BJ (cell line): ENCODE measurements around the gene VSTM2B. TPM values are rescaled to one million over a fixed set of nuclear protein-coding genes. Genes with fewer than 3 reads are reported as not detected.

Experiments
- CTCF ChIA-PET: fragments of 350-600 bp; formaldehyde crosslinking; extraction: SDS; loops from one replicate; lab custom pipeline; 2021; ENCODE audit warnings: antibody characterized with exemption, inconsistent platforms; lab: Yijun Ruan, JAX
- POLR2A ChIA-PET: fragments of 300-600 bp; sonication (Branson Sonifier 250); formaldehyde crosslinking; extraction: SDS; loops from one replicate; lab custom pipeline; 2021; ENCODE audit warnings: antibody characterized with exemption; lab: Charles Lee
- DNase-seq: peaks from one replicate; pipeline ENCODE4 v3.0.0-alpha.2; 2011; ENCODE audit warnings: low read depth
- H3K27me3 ChIP-seq: 2 replicates; pipeline ENCODE4 v1.6.0; 2011; ENCODE audit warnings: low read length; ENCODE audit not compliant: control insufficient read depth, insufficient read depth
- H3K36me3 ChIP-seq: 2 replicates; pipeline ENCODE4 v1.5.1; 2011; ENCODE audit warnings: low read length; ENCODE audit not compliant: control insufficient read depth, insufficient read depth
- H3K4me3 ChIP-seq: 2 replicates; pipeline ENCODE4 v1.5.1; 2011; ENCODE audit warnings: low read depth, mild to moderate bottlenecking, control low read depth, low read length
- CTCF ChIP-seq: IDR thresholded peaks from 2 replicates; pipeline ENCODE4 v1.5.1; 2011; ENCODE audit warnings: low read depth, mild to moderate bottlenecking, control low read depth, inconsistent platforms, low read length, moderate library complexity; ENCODE audit not compliant: insufficient read depth
- polyA plus RNA-seq: library from polyadenylated mRNA; depleted of rRNA; stranded (reverse); fragments of >200 nt; gene quantifications from 2 replicates; pipeline ENCODE4 v1.2.3, GENCODE V29; 2011; rRNA removed

Gene VSTM2B
- polyA plus RNA-seq, 1 experiment = not detected

DNA sequence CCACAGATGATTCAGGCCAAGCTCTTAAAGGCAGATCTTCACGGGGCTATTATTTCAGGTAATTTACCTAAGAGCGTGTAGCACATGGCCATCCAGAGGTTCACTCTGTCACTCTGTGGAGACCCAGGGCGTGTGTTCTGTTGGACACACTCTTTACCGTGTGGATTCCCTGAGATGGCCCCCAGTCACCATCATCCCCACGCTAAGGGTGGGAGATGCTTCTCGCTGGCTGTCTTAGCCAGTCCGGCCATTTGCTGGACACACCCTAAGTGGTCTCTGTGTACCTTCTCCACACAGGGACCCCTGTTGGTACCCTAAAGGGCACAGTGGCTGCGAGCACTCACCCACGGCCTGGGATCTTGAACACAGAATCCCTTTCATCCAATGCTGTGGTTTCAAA lies 86.3 kb downstream of the VSTM2B start:
- CTCF ChIA-PET = interaction anchor here (0.8 to 13.3 kb wide), 9 partner anchors 20 to 111 kb away, joined by 3 to 250 read pairs (median 7); partner anchors contain the start of genes C19orf12 and PLEKHF1
- POLR2A ChIA-PET = no interaction called here

DNA sequence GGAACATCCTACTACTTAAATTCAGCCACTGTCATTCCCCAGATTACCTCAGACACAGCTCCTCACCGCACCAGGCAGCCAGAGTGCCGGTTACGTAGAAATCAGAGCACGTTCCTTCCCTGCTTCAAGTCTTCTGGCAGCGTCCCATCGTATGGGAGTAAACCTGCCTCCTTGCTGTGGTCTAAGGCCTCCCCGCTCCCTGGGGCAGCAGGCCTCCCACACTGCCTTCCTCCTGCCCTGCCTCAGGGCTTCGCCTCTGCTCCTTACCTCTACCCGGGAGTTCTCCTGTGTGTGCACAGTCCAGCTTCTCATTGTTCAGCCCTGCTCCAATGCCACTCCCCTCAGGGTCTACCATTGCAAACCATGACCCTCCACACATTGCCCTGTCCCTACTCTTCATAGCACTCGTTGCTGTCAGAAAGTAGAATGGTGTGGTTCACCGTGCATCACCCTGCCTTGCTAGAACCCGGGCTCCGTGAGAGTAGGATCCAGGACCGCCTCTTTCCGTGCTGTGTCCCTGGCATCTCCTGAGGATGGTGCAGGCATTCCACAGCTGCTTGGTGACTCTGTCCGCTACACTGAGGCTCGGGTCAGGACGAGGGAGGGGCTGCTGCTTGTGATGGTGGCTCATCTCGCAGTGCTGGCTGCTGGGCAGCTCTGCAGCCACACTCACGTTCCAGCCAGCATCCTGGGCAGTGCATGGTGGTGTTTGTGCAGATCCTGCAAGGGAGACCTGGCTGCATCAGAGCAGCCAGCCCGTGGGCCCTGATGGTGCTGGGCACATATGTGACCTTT lies 87.2 kb downstream of the VSTM2B start:
- peaks cover 42% of the 10 kb centered on the region for H3K36me3 ChIP-seq
- POLR2A ChIA-PET = no interaction called here
- CTCF ChIA-PET = interaction anchor here (0.7 to 13.3 kb wide), 3 partner anchors 26 to 102 kb away, joined by 3 to 250 read pairs (median 3); partner anchors contain the start of gene C19orf12

More for the DNA sequence above, 86.3 kb downstream of the VSTM2B start:
- no peak for DNase-seq
- no peaks in the 10 kb centered on the region for H3K27me3 ChIP-seq
- H3K36me3 ChIP-seq = peaks cover 42% of the 10 kb centered on the region
- TF ChIP-seq CTCF = no peak
- no peak overlapping the region for H3K4me3 ChIP-seq

GRCh38 chr19:29614046-29614445 lies 88.3 kb downstream of the VSTM2B start:
- no peak for DNase-seq
- H3K27me3 ChIP-seq = 0 out of 2 replicates have a peak, but pooled peaks cover 3% of the 10 kb centered on the region
- H3K4me3 ChIP-seq = no peak overlapping the region
- H3K36me3 ChIP-seq = peaks cover 40% of the 10 kb centered on the region
- ChIA-PET POLR2A (no interaction called here), CTCF (interaction anchor here (0.7 to 13.3 kb wide), 2 partner anchors 25 to 101 kb away, joined by 3 to 250 read pairs; partner anchors contain the start of gene C19orf12)
- TF ChIP-seq CTCF = no peak

More for the DNA sequence above, 87.2 kb downstream of the VSTM2B start:
- Histone ChIP-seq H3K27me3 (no peaks in the 10 kb centered on the region), H3K4me3 (no peak overlapping the region)
- TF ChIP-seq CTCF = no peak
- DNase-seq = no peak

Other genes starting within 250 kb of the VSTM2B start
- gene POP4, start 80.3 kb downstream of the VSTM2B start, polyA plus RNA-seq = 55.3 and 81.4 TPM in 2 replicates
- gene PLEKHF1, start 139.5 kb downstream of the VSTM2B start, polyA plus RNA-seq = 5.3 and 8.7 TPM in 2 replicates
- gene C19orf12, start 189.3 kb downstream of the VSTM2B start, polyA plus RNA-seq = 21.8 and 33.9 TPM in 2 replicates